Coronary artery (tissue), 2 donors: ENCODE measurements around the gene MYO9A.
"Not testable (repeated sequence)": the region's sequence is repeated elsewhere in the genome, so short reads cannot be mapped to it uniquely, and the experiment has no call there.

Experiments used
- DNase-seq: peaks from one replicate; pipeline ENCODE4 v3.0.0-alpha.2; 2017; ENCODE audit warnings: low spot score
- H3K27ac ChIP-seq, 2 donors: fragments of 200-600 bp; sonication (generic); one replicate each; pipeline ENCODE4 v1.5.1; 2016 to 2019
- H3K4me3 ChIP-seq: fragments of 200-600 bp; sonication (generic); 2 replicates; pipeline ENCODE4 v1.5.1; 2016; ENCODE audit warnings: mild to moderate bottlenecking, moderate library complexity
- TF ChIP-seq, protein P1 (sequence below): fragments of 200-600 bp; sonication (generic); IDR thresholded peaks from one replicate; pipeline ENCODE4 v1.5.1; 2019; ENCODE audit warnings: antibody characterized with exemption

The MYO9A gene

GRCh38 chr15:72110355-72110754 is 7.6 kb downstream of the MYO9A start:
- Histone ChIP-seq H3K27ac (no peak overlapping the region), H3K4me3 (no peak overlapping the region)
- TF ChIP-seq, protein P1, sequence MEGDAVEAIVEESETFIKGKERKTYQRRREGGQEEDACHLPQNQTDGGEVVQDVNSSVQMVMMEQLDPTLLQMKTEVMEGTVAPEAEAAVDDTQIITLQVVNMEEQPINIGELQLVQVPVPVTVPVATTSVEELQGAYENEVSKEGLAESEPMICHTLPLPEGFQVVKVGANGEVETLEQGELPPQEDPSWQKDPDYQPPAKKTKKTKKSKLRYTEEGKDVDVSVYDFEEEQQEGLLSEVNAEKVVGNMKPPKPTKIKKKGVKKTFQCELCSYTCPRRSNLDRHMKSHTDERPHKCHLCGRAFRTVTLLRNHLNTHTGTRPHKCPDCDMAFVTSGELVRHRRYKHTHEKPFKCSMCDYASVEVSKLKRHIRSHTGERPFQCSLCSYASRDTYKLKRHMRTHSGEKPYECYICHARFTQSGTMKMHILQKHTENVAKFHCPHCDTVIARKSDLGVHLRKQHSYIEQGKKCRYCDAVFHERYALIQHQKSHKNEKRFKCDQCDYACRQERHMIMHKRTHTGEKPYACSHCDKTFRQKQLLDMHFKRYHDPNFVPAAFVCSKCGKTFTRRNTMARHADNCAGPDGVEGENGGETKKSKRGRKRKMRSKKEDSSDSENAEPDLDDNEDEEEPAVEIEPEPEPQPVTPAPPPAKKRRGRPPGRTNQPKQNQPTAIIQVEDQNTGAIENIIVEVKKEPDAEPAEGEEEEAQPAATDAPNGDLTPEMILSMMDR, result no peak
- DNase-seq, result no peak

DNA sequence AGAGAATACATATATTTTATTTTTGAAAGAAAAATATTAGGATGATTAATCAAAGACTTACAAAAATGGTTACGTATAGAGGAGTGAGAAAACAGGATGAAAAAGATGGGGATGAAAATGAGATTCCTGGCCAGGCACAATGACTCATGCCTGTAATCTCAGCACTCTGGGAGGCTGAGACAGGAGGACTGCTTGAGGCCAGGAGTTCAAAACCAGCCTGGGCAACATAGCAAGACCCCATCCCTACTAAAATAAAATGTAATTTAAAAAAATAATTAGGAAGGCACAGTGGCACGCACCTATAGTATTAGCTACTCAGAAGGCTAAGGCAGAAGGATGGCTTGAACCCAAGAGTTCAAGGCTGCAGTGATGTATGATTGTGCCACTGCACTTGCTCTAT is 11.9 kb downstream of the MYO9A start:
- DNase-seq, result no peak
- TF ChIP-seq, protein P1, result no peak
- Histone ChIP-seq H3K4me3 (no peak overlapping the region), H3K27ac (no peak overlapping the region)

- TF ChIP-seq, protein P1, result no peak
- H3K4me3 ChIP-seq, result no peak overlapping the region
- DNase-seq, result no peak
- no peak overlapping the region for H3K27ac ChIP-seq
Observed at GRCh38 chr15:72105111-72105510, 12.8 kb downstream of the MYO9A start.

DNA sequence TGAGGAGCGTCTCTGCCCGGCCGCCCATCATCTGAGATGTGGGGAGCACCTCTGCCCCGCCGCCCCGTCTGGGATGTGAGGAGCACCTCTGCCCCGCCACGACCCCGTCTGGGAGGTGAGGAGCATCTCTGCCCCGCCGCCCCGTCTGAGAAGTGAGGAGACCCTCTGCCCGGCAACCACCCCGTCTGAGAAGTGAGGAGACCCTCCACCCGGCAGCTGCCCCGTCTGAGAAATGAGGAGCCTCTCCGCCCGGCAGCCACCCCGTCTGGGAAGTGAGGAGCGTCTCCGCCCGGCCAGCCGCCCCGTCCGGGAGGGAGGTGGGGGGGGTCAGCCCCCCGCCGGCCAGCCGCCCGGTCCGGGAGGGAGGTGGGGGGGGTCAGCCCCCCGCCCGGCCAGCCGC is 17.4 kb downstream of the MYO9A start:
- not testable (repeated sequence) for DNase-seq, H3K27ac ChIP-seq, H3K4me3 ChIP-seq

- Histone ChIP-seq H3K4me3 (no peak overlapping the region), H3K27ac (no peak overlapping the region)
- TF ChIP-seq, protein P1, result no peak
- DNase-seq, result no peak
Observed at GRCh38 chr15:72099155-72099554, 18.8 kb downstream of the MYO9A start.

- Histone ChIP-seq H3K27ac (no peak overlapping the region), H3K4me3 (no peak overlapping the region)
- TF ChIP-seq, protein P1, result no peak
- DNase-seq, result no peak
Observed at GRCh38 chr15:72098040-72098439, 19.9 kb downstream of the MYO9A start.

GRCh38 chr15:72096796-72097195 is 21.2 kb downstream of the MYO9A start:
- no peak overlapping the region for H3K27ac ChIP-seq
- H3K4me3 ChIP-seq, result no peak overlapping the region
- TF ChIP-seq, protein P1, result no peak
- no peak for DNase-seq

GRCh38 chr15:72092691-72093090 is 25.3 kb downstream of the MYO9A start:
- Histone ChIP-seq H3K4me3 (no peak overlapping the region), H3K27ac (no peak overlapping the region)
- TF ChIP-seq, protein P1, result no peak
- no peak for DNase-seq
